Endothelial cell of umbilical vein (primary cell): ENCODE measurements around the gene FSTL4. TPM values are rescaled to one million over a fixed set of nuclear protein-coding genes. Genes with fewer than 3 reads are reported as not detected.

Experiments used
- BruUV-seq: library from RNA; stranded (reverse); fragments of 400-500 nt; replicated peaks from 2 replicates; lab custom pipeline; 2021; lab: Mats Ljungman, UMichigan
- CTCF ChIA-PET: fragments of 300-600, 350-600 bp; sonication (Branson Sonifier 250); formaldehyde crosslinking; loops from one replicate; lab custom pipeline; 2021; ENCODE audit warnings: antibody characterized with exemption, inconsistent platforms; lab: Charles Lee
- POLR2A ChIA-PET: fragments of 300-600, 350-600 bp; sonication (Branson Sonifier 250); formaldehyde crosslinking; loops from one replicate; lab custom pipeline; 2021; ENCODE audit warnings: antibody characterized with exemption, inconsistent platforms; lab: Charles Lee
- DNase-seq: peaks from one replicate; pipeline ENCODE4 v3.0.0-alpha.2; 2011; ENCODE audit warnings: low read depth, low spot score
- FAIRE-seq: peaks from 2 replicates; lab custom pipeline; 2011; peaks lifted over from hg19 to GRCh38; lab: Jason Lieb, UNC
- H2AFZ ChIP-seq: 2 replicates; pipeline ENCODE4 v1.6.0; 2012; ENCODE audit warnings: low read depth, low read length, control low read depth, inconsistent platforms
- H3K27ac ChIP-seq: 2 replicates; pipeline ENCODE4 v1.5.1; 2011; ENCODE audit warnings: low read depth, mild to moderate bottlenecking, control low read depth, low read length, moderate library complexity; ENCODE audit not compliant: insufficient read depth
- H3K27me3 ChIP-seq, 2 experiments: 2 replicates each; pipeline versions ENCODE4 v1.6.0 to v1.6.1; 2011; ENCODE audit warnings: low read length in 2 of 2, mixed read lengths in 1 of 2; ENCODE audit not compliant: control insufficient read depth in 2 of 2, insufficient read depth in 2 of 2
- H3K36me3 ChIP-seq, 2 experiments: 2 replicates in 1 of 2; 3 replicates in 1 of 2; pipeline ENCODE4 v1.5.1; 2011; ENCODE audit warnings: low read length in 2 of 2, mild to moderate bottlenecking in 1 of 2, moderate library complexity in 1 of 2; ENCODE audit not compliant: control insufficient read depth in 2 of 2, insufficient read depth in 2 of 2; ENCODE audit errors: extremely low read depth in 1 of 2
- H3K4me1 ChIP-seq: 3 replicates; pipeline ENCODE4 v1.5.1; 2011; ENCODE audit warnings: mild to moderate bottlenecking, low read length; ENCODE audit not compliant: control insufficient read depth, insufficient read depth; ENCODE audit errors: extremely low read depth
- H3K4me2 ChIP-seq: 2 replicates; pipeline ENCODE4 v1.6.1; 2011; ENCODE audit warnings: low read length, control low read depth, mixed read lengths; ENCODE audit not compliant: insufficient read depth
- H3K4me3 ChIP-seq, 3 experiments: fragments of 200-600 bp in 1 of 3; sonication (generic), shearing (Covaris generic) in 1 of 3; replicated peaks in 1 of 3; 2 replicates each; pipeline ENCODE4 v1.5.1; 2011 to 2016; ENCODE audit warnings: control low read depth in 3 of 3, low read length in 3 of 3, mild to moderate bottlenecking in 2 of 3, inconsistent platforms in 1 of 3, low read depth in 1 of 3, moderate library complexity in 1 of 3; ENCODE audit not compliant: insufficient read depth in 1 of 3
- H3K79me2 ChIP-seq: 2 replicates; pipeline ENCODE4 v1.6.0; 2012; ENCODE audit warnings: low read length, inconsistent platforms; ENCODE audit not compliant: control insufficient read depth, insufficient read depth
- H3K9ac ChIP-seq: replicated peaks from 2 replicates; pipeline ENCODE3; 2011; ENCODE audit warnings: low read length, control low read depth; ENCODE audit not compliant: insufficient read depth; ENCODE audit errors: extremely low read depth
- H3K9me1 ChIP-seq: replicated peaks from 3 replicates; pipeline ENCODE4 v1.6.0; 2011; ENCODE audit warnings: mild to moderate bottlenecking, low read length; ENCODE audit not compliant: control insufficient read depth, insufficient read depth; ENCODE audit errors: extremely low read depth
- H3K9me3 ChIP-seq: replicated peaks from 2 replicates; pipeline ENCODE4 v1.5.1; 2012; ENCODE audit warnings: low read length, inconsistent platforms; ENCODE audit not compliant: control insufficient read depth, insufficient read depth
- H4K20me1 ChIP-seq: replicated peaks from 2 replicates; pipeline ENCODE3; 2011; ENCODE audit warnings: mild to moderate bottlenecking, low read length; ENCODE audit not compliant: control insufficient read depth, insufficient read depth; ENCODE audit errors: extremely low read depth
- FOS ChIP-seq: IDR thresholded peaks from 2 replicates; pipeline ENCODE4 v1.6.1; 2011; ENCODE audit warnings: mild to moderate bottlenecking, low read length, moderate library complexity, borderline replicate concordance; ENCODE audit not compliant: insufficient read depth
- GATA2 ChIP-seq: IDR thresholded peaks from 2 replicates; pipeline ENCODE4 v1.7.0; 2011; ENCODE audit warnings: low read depth, mild to moderate bottlenecking, moderate library complexity, mixed read lengths, low read length; ENCODE audit not compliant: insufficient read length, insufficient read depth
- JUN ChIP-seq: IDR thresholded peaks from 2 replicates; pipeline ENCODE4 v1.6.1; 2011; ENCODE audit warnings: borderline replicate concordance, low read depth; ENCODE audit not compliant: insufficient read length, insufficient read depth
- MYC ChIP-seq: IDR thresholded peaks from one replicate; pipeline ENCODE4 v1.6.1; 2011; ENCODE audit warnings: mild to moderate bottlenecking, low read depth, low read length
- POLR2AphosphoS5 ChIP-seq: IDR thresholded peaks from 2 replicates; pipeline ENCODE4 v1.6.1; 2012; ENCODE audit warnings: low read depth, mild to moderate bottlenecking, control low read depth, low read length, moderate library complexity; ENCODE audit not compliant: insufficient read depth
- dilution Hi-C: fragments of 300-500 bp; cut with MboI; formaldehyde crosslinking; loops from one replicate; pipeline ENCODE4 v1.15.0; 2019; ENCODE audit warnings: low sequenced_read_pairs; ENCODE audit not compliant: extremely low pct_ligation_motif_present
- intact Hi-C: fragments of 100-400 bp; cut with micrococcal nuclease; formaldehyde crosslinking; loops from one replicate; pipeline ENCODE4 v1.10.0; 2022
- polyA plus RNA-seq, 4 experiments: library from polyadenylated mRNA; depleted of rRNA in 3 of 4; stranded (reverse) in 3 of 4; unstranded in 1 of 4; fragments of >200 nt; gene quantifications; 2 replicates each; pipeline versions ENCODE4 v1.2.1 to v1.2.3, GENCODE V29; 2011 to 2012; ENCODE audit warnings: missing spikeins in 1 of 4
- total RNA-seq: library from RNA; stranded (reverse); gene quantifications from 2 replicates; pipeline ENCODE4 v1.2.3, GENCODE V29; 2021
- TF ChIP-seq, protein P1 (sequence below), 2 donors: IDR thresholded peaks; 1 replicate in 1 of 2; 2 replicates in 1 of 2; pipeline ENCODE4 v1.5.1; 2011; ENCODE audit warnings: low read length in 2 of 2, mild to moderate bottlenecking in 2 of 2, moderate library complexity in 2 of 2, control low read depth in 1 of 2, inconsistent platforms in 1 of 2, low read depth in 1 of 2; ENCODE audit not compliant: insufficient read depth in 1 of 2; ENCODE audit errors: extremely low read depth in 1 of 2

FSTL4 gene
- total and polyA plus RNA-seq, 2 donors (not counting 3 experiments of a cell fraction or from before 2014, with no cell fraction given), result 0.18 TPM; not detected in 1

DNA sequence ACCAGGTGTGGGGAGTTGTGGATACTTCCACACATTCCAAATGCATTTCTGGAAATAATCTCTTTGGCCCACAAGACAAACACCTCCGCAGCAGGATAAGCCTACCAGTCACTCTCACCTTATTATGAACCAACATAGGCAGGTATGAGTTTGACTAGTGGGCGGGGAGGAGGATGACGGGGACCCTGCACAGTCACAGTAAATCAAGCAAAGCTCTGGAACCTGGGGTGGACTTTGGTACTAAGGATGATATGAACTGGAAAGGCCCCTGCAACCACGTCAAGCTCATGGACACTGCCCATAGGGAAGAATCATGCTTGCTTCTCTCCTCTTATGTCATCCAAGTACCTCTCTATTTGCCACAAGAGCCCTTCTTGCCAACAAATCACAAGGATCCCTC lies 301.2 kb downstream of the FSTL4 start:
- no peak overlapping the region for H3K27ac ChIP-seq
- DNase-seq (no peak), FAIRE-seq (no peak)
- no peaks in the 10 kb centered on the region for H3K9me3 ChIP-seq
- intact Hi-C loops (no loop called here), dilution Hi-C loops (no loop called here)
- H3K27me3 ChIP-seq, result peaks cover 0 to 2% of the 10 kb centered on the region in 2 experiments
- no peaks in the 10 kb centered on the region for H3K4me1 ChIP-seq
- no peak overlapping the region for H3K4me2 ChIP-seq
- TF ChIP-seq, protein P1, sequence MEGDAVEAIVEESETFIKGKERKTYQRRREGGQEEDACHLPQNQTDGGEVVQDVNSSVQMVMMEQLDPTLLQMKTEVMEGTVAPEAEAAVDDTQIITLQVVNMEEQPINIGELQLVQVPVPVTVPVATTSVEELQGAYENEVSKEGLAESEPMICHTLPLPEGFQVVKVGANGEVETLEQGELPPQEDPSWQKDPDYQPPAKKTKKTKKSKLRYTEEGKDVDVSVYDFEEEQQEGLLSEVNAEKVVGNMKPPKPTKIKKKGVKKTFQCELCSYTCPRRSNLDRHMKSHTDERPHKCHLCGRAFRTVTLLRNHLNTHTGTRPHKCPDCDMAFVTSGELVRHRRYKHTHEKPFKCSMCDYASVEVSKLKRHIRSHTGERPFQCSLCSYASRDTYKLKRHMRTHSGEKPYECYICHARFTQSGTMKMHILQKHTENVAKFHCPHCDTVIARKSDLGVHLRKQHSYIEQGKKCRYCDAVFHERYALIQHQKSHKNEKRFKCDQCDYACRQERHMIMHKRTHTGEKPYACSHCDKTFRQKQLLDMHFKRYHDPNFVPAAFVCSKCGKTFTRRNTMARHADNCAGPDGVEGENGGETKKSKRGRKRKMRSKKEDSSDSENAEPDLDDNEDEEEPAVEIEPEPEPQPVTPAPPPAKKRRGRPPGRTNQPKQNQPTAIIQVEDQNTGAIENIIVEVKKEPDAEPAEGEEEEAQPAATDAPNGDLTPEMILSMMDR (IDR thresholded peaks at IDR 0.05; ENCODE audit: extremely low read depth in 1 of 2, insufficient read depth in 1 of 2, low read depth in 1 of 2, low read length in 2 of 2), result no peak
- TF ChIP-seq FOS (no peak), POLR2AphosphoS5 (no peak), MYC (no peak)
- no peaks in the 10 kb centered on the region for H3K36me3 ChIP-seq
- no peaks in the 10 kb centered on the region for H4K20me1 ChIP-seq
- no peak overlapping the region for H3K9ac ChIP-seq
- H3K79me2 ChIP-seq, result no peaks in the 10 kb centered on the region
- POLR2A ChIA-PET, result interaction anchor here (0.6 kb wide), 1 partner anchor 1335 kb away, joined by 6 read pairs; no protein-coding TSS in a partner anchor
- H3K4me3 ChIP-seq, result no peak overlapping the region
- no peak overlapping the region for H2AFZ ChIP-seq
- CTCF ChIA-PET, result no interaction called here
- no peaks in the 10 kb centered on the region for H3K9me1 ChIP-seq
- no TSS peak for BruUV-seq

DNA sequence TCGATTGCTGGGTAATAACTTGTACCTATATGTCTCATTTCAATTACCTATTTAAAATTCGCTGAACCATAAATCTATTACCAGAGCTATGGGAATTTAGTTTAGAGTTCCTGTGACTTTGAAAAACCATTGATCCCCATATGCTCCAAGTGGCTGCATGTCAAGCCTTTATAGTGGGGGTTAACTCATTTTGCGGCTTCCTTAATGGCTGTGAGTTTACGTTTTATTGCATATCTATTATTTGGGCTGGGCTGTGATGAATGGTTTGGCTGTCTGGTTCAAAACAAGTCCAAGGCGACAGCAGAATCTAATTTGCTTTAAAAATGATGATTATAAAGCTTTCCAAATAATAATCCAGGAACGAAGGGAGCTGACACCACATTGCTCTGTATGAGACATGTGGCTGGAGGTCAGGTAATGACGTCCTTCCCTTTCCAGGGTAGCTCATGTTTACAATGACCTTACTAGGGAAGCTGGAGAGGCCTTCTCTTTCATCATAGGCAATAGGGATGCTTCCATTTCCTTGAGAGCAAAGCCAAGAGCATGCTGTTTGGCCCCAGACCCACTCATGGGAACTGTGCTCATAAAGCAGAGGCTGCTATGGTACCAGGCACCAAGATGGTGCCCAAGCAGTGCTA lies 302.2 kb downstream of the FSTL4 start:
- no peak for DNase-seq
- no peak for TF ChIP-seq JUN
- TF ChIP-seq GATA2, result no peak
- TF ChIP-seq MYC, result no peak
- no peaks in the 10 kb centered on the region for H3K9me3 ChIP-seq

More for the DNA sequence above, 302.2 kb downstream of the FSTL4 start:
- Histone ChIP-seq H3K4me3 (no peak overlapping the region), H3K4me2 (no peak overlapping the region), H3K27me3 (peaks cover 0 to 2% of the 10 kb centered on the region in 2 experiments), H2AFZ (no peak overlapping the region), H3K4me1 (no peaks in the 10 kb centered on the region), H3K9me1 (no peaks in the 10 kb centered on the region), H3K36me3 (no peaks in the 10 kb centered on the region), H4K20me1 (no peaks in the 10 kb centered on the region), H3K9ac (no peak overlapping the region), H3K27ac (no peak overlapping the region), H3K79me2 (no peaks in the 10 kb centered on the region)
- intact Hi-C loops, result no loop called here
- dilution Hi-C loops, result no loop called here
- ChIA-PET CTCF (interaction anchor here (1.3 to 1.4 kb wide), 2 partner anchors 10 to 62 kb away, joined by 3 to 8 read pairs; no protein-coding TSS in a partner anchor), POLR2A (no interaction called here)
- no peak for FAIRE-seq
- BruUV-seq, result no TSS peak
